Fibroblast of skin of right quadriceps (primary cell): ENCODE results near the gene FERD3L.

Source experiments
- DNase-seq: peaks from one replicate; pipeline ENCODE4 v3.0.0-alpha.2; 2013

Gene FERD3L

DNA sequence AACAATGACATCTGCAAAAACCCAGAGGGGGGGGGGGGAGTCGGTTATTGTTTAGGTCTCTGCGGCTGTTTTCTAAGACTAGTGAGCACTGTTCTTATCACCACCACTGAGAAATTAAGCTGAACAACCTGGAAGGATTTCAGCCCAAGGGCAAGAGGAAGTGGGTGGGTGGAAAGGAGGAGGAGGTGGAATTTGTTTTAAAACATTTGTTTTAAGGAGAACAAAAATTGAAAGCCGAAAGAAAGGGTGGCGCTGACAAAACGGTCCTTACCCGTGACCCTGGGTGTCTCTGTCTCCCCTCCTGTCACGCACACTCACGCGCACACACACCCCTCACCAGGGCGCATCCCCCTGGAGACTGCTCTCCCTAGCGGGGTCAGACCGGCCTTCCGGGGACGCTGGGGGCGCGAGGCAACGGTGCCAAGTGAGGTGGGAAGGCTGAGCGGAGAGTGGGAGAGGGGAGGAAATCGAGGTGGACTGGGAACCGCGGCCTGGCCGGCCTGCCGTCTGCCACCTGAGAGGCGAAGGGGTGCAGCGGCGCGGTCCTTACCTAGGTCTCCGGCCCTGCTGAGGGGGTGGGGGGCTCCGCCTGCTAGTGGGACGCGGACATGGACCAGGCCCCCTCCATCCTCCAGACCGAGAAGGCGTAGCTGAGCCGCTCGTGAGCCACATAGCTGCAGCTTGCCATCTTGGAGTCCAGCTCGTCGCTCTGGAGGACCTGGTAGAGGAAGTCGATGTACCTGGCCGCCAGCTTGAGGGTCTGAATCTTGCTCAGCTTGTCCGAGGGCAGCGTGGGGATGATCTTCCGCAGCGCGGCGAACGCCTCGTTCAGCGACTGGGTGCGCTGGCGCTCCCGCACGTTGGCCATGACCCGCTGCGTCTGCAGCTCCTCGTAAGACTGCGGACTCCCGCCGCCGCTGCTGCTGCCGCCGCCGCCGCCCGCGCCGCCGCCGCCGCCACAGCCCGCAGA lies 28.8 kb downstream of the FERD3L start:
- DNase-seq, result peak; percentile 37

DNA sequence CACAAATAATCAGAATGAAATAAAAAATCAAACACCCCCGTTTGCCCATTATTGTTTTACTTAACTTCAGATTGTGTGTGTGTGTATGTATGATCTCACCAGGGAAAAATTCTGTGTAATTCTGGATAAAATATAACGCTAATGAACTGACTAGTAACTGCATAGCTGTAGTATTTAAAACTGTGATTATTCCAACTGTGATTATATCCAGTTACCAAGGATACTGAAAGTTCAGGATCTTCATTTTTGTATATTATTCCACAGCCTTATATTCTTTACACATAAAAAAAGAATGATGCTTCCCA lies 30.7 kb downstream of the FERD3L start:
- DNase-seq, result peak; percentile 71

- DNase-seq, result no peak
Measured at GRCh38 chr7:19113855-19114550, 31.2 kb downstream of the FERD3L start.

- no peak for DNase-seq
Measured at GRCh38 chr7:19113002-19113350, 32.2 kb downstream of the FERD3L start.

DNA sequence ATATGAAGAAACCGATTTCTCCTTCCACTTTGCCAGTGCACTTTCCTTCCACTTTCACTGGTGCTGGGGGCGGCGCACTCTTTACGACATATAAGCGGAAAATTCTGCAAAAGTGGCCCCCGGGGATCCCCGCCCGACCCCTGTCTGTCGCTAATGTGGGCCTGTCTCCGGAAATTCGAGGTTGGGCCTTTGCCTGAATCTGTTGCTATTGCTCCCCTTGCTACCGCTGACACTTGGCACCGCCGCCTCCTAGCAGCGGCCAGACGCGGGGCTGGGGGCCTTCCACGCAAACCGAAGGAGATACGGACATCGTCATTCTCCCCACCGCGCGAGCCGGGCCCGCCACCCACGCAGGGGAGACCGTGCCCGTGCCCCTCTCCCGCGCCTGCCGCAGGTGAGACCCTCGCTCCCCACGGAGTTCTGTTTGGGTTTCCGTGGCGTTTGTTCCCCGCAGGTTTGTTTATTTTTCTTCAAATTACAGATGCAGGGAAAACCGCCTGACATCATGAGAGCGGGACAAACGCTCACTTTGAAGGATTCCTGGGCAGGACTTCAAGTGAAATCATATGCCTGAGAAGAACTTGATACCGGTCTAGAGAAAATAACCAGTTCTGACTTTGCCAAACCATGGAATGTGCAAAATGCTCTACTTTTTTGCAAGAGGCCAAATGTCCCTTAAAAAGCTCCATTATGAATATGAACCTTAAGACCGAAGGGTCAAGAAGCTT lies 32.8 kb downstream of the FERD3L start:
- peak; percentile 61 for DNase-seq

DNA sequence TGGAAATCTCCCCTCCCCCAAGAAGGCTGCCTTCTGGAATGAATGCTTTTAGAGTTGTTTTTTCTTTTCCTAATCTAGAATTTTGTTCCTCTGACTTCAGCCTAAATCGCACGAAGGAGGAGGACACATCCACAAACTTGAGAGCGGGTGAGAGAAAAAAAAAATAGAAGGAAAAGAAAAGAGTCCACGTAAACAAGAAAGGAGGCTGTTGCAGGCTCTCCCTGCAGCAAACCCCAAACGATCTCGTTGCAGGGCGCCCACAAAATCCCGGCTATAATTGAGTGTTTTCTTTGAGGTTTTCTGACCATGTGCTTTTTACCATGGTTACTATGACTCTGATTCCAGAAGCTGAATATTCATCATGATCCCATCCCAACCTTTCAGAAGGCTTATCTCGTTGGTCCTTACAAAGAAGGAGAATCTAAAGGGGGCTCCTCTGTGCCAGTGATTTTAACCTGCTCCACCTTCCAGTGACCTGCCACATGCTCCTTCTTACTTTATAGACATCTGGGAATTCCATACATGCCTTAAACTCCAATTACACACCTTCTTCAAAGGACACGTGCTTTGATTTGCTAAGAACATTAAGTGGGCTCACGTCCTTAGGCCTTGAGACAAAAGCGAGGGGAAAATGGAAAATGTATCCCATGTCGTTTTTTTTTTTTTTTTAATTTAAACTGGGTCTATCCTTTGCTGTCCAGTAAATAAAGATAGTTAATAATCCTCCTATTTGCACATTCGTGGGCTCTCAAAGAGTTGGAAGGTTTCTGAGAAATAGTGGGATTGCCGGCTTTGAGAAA lies 33.5 kb downstream of the FERD3L start:
- peak; percentile 69 for DNase-seq

GRCh38 chr7:19110776-19111175 lies 34.4 kb downstream of the FERD3L start:
- peak; percentile 38 for DNase-seq

GRCh38 chr7:19110026-19110730 lies 35.0 kb downstream of the FERD3L start:
- peak; percentile 45 for DNase-seq

- DNase-seq, result peak; percentile 48
Measured at GRCh38 chr7:19109000-19109946, 35.9 kb downstream of the FERD3L start.

DNA sequence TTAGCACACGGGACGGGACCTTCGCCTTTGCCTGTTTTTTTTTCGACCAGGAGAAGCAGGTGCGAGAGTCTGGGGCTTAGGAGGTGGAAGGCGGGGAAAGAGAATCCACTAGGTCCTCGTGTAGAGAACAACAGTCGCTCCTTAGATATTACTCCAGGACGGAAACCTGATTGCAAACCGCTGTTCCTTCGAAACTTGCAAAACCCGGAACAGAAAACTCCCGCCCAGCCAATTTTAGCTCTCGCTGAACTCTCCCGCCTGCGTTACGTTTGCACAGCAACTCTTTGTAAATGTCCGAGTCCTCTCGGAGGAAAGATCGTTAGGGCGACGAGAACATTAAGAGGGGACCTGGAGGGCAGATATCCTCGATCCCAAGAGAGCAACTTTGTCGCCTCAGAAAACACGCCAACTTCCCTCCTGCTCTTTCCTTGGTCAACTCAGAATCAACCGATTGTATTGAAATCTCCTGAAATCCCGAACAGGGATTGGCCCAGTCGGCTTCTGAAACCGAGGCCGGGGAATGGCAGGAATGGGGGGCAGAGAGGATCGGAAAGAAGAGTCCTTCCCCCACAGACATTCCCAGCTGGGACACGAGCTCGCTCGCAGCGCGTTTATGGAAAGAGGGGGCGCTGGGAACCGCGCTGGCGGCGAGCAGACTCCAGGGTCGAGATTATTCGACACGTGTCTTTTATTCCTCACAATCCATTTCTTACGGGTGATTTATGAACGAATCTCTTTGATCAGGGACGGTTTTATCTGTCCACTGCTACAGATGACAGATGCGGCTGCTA lies 37.7 kb downstream of the FERD3L start:
- peak; percentile 90 for DNase-seq

DNA sequence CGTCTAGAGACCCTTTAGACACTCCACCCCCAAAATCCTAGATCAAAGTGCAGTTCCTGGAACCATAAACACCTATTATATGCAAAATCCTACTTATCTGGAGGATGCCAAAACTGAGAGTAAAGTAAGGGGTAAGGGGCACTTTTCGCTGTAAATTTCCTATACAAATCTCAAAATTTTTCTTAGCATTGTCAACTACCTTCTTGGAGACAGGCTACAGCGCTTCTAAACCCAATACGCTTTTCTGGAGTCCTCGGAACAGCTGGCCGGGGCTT lies 38.2 kb downstream of the FERD3L start:
- no peak for DNase-seq

GRCh38 chr7:19106241-19107080 lies 38.8 kb downstream of the FERD3L start:
- peak; percentile 48 for DNase-seq

DNA sequence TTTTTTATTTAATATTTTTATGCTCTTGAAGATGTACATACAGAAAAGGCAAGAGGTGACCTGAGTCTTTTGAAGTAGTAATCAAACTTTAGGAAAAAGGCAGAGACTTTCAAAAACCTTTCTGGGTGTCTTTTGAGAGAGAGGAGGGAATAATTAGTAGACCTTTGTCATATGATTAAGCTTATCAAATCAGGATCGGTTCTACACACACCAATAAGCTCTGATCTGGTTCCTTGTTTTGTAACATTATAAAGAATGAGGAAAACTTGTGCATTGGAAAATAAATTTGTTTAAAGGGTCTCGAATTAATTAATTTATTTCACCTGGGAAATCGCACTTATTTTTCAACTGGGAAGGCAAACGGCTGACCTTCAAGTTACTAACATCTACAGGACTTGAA lies 39.7 kb downstream of the FERD3L start:
- DNase-seq, result peak; percentile 39

GRCh38 chr7:19104811-19105210 lies 40.4 kb downstream of the FERD3L start:
- peak; percentile 39 for DNase-seq

DNA sequence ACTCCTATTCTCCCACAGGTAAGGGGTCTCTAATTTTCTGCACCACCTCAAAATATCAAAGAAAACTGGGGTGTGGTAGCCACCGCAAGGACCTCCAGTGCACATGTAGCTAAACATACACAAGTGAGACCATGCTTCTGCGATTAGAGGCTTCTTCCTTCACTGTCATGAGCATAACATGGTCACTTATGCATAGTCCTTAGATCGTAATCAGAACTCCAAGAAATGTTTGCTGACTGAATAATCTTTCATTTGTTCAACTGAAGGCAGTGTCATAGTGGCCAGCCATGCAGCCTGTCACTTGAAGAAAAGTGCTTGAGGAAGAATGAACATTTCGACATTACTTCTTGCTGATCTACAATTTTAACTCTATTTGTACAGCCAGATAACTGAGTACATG lies 42.3 kb downstream of the FERD3L start:
- DNase-seq, result peak; percentile 40

GRCh38 chr7:19101909-19102308 lies 43.3 kb downstream of the FERD3L start:
- peak; percentile 35 for DNase-seq

- DNase-seq, result peak; percentile 76
Measured at GRCh38 chr7:19101472-19101871, 43.7 kb downstream of the FERD3L start.

DNA sequence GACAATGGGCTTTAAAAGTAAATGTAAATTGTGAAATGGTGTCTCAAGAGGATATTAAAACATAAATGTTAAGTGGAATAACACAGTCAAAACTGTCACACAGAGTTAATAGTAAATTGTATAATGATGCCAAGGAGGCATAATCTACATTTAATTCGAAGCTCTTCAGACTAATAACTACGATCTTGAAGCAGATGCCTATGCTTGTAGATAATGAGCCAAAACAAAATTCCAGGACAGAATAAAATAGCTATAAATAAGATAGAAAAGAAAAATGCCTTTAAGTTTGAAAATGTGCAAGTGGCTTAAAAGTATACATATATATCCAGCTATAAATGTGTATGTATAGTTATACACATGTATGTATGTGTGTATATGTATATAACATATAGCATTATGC lies 45.3 kb downstream of the FERD3L start:
- peak; percentile 31 for DNase-seq

DNA sequence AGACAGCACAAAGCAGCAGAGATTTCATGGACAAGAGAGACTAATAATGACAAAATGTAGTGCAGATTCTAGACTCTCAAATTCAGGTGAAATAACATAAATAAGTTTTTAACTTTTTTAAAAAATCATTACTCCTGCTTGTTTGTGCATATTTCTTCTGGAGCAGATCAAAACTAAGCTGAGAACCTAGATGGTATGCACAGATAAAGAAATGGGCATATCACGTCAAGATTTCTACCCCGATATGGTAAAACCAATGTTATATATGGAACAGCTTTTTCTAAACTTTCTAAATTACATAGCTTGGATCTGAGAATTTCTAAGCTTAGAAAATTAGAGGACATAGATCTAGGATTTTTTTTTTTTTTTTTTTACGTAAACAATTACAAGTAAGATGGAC lies 46.0 kb downstream of the FERD3L start:
- DNase-seq, result peak; percentile 32
